ENCODE results near the gene TRIM33. TPM values are rescaled to one million over a fixed set of nuclear protein-coding genes. Genes with fewer than 3 reads are reported as not detected.
A peak's percentile ranks its signal among the peaks of the same experiment; 100 is the strongest.

The TRIM33 gene
- total and polyA plus RNA-seq, 2 of the 13 experiments (the other 11 are each of a cell fraction or from before 2014, with no cell fraction given) = 35.5 to 42.2 TPM

DNA sequence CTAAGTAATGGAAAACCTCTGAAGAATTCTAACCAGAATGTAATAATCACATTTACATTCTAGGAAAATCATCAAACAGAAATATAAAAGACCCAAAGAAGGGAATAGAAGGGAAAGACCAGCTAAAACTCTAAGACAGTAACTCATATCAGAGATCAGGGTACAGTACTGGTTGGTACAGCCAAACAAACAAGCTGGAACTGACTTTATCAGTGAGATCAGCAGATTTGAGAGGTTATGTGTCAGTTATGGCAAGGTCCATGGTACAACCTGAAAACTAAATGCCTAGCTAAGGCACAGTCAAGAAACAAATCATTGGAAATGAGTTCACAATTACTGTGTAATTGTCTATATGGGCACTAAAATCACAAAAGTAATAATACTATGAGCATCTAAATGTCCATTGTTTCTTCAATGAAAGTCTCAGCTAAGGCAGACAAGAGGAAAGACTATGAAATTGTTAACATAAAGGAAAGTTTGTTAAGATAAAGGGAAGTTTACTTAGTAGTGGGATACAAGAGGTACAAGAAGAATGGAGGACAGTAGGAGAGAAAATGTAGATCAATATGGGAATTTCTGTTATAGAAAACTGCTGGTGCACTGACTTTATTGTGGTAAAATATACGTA, 75.8 kb downstream of the TRIM33 start (continued):
- TF ChIP-seq CREB1 (IDR thresholded peaks at IDR 0.05) (no peak), CREB1 (CRISPR knock-in tag; IDR thresholded peaks at IDR 0.05) (0 out of 2 replicates have a peak, but pooled peaks have one; percentile 20), ZFP36L1 (CRISPR knock-in tag; IDR thresholded peaks at IDR 0.05) (no peak), SAP130 (CRISPR knock-in tag; IDR thresholded peaks at IDR 0.05; ENCODE audit: low read depth) (peak; percentile 61), ZKSCAN1 (IDR thresholded peaks at IDR 0.05; ENCODE audit: low read length) (no peak), FOXA3 (CRISPR knock-in tag; IDR thresholded peaks at IDR 0.05) (peak; percentile 60), ZNF570 (CRISPR knock-in tag; IDR thresholded peaks at IDR 0.05; ENCODE audit: borderline replicate concordance) (no peak), EZH2 (conservative IDR thresholded peaks at IDR 0.05; ENCODE audit: low read depth, low read length) (no peak), ZNF616 (CRISPR knock-in tag; IDR thresholded peaks at IDR 0.05; ENCODE audit: low read depth) (no peak), ZNF180 (CRISPR knock-in tag; IDR thresholded peaks at IDR 0.05; ENCODE audit: borderline replicate concordance, low read depth) (no peak), ZFP36L2 (CRISPR knock-in tag; IDR thresholded peaks at IDR 0.05) (no peak), ZSCAN29 (CRISPR knock-in tag; conservative IDR thresholded peaks at IDR 0.05) (no peak), MEF2D (CRISPR knock-in tag; IDR thresholded peaks at IDR 0.05) (no peak)
- TF ChIP-seq, protein P1, sequence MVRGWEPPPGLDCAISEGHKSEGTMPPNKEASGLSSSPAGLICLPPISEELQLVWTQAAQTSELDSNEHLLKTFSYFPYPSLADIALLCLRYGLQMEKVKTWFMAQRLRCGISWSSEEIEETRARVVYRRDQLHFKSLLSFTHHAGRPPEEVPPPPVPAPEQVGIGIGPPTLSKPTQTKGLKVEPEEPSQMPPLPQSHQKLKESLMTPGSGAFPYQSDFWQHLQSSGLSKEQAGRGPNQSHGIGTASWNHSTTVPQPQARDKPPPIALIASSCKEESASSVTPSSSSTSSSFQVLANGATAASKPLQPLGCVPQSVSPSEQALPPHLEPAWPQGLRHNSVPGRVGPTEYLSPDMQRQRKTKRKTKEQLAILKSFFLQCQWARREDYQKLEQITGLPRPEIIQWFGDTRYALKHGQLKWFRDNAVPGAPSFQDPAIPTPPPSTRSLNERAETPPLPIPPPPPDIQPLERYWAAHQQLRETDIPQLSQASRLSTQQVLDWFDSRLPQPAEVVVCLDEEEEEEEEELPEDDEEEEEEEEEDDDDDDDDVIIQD (CRISPR knock-in tag; IDR thresholded peaks at IDR 0.05; ENCODE audit: low read depth) = peak; percentile 47; the same call in 1 of the 2 replicates
- TF ChIP-seq, protein P2, sequence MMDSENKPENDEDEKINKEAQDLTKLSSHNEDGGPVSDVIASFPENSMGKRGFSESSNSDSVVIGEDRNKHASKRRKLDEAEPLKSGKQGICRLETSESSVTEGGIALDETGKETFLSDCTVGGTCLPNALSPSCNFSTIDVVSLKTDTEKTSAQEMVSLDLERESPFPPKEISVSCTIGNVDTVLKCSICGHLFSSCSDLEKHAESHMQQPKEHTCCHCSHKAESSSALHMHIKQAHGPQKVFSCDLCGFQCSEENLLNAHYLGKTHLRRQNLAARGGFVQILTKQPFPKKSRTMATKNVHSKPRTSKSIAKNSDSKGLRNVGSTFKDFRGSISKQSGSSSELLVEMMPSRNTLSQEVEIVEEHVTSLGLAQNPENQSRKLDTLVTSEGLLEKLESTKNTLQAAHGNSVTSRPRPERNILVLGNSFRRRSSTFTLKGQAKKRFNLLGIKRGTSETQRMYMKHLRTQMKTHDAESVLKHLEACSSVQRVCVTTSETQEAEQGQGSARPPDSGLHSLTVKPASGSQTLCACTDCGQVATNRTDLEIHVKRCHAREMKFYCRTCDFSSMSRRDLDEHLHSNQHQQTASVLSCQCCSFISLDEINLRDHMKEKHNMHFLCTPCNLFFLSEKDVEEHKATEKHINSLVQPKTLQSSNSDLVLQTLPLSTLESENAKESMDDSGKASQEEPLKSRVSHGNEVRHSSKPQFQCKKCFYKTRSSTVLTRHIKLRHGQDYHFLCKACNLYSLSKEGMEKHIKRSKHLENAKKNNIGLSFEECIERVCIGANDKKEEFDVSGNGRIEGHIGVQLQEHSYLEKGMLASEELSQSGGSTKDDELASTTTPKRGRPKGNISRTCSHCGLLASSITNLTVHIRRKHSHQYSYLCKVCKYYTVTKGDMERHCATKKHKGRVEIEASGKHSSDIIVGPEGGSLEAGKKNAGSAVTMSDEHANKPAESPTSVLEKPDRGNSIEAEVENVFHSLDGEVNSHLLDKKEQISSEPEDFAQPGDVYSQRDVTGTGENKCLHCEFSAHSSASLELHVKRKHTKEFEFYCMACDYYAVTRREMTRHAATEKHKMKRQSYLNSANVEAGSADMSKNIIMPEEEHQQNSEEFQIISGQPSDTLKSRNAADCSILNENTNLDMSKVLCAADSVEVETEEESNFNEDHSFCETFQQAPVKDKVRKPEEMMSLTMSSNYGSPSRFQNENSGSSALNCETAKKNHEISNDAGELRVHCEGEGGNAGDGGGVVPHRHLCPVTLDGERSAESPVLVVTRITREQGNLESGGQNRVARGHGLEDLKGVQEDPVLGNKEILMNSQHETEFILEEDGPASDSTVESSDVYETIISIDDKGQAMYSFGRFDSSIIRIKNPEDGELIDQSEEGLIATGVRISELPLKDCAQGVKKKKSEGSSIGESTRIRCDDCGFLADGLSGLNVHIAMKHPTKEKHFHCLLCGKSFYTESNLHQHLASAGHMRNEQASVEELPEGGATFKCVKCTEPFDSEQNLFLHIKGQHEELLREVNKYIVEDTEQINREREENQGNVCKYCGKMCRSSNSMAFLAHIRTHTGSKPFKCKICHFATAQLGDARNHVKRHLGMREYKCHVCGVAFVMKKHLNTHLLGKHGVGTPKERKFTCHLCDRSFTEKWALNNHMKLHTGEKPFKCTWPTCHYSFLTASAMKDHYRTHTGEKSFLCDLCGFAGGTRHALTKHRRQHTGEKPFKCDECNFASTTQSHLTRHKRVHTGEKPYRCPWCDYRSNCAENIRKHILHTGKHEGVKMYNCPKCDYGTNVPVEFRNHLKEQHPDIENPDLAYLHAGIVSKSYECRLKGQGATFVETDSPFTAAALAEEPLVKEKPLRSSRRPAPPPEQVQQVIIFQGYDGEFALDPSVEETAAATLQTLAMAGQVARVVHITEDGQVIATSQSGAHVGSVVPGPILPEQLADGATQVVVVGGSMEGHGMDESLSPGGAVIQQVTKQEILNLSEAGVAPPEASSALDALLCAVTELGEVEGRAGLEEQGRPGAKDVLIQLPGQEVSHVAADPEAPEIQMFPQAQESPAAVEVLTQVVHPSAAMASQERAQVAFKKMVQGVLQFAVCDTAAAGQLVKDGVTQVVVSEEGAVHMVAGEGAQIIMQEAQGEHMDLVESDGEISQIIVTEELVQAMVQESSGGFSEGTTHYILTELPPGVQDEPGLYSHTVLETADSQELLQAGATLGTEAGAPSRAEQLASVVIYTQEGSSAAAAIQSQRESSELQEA (CRISPR knock-in tag; IDR thresholded peaks at IDR 0.05; ENCODE audit: not compliant biosample characterization) = no peak
- TF ChIP-seq, protein P3, sequence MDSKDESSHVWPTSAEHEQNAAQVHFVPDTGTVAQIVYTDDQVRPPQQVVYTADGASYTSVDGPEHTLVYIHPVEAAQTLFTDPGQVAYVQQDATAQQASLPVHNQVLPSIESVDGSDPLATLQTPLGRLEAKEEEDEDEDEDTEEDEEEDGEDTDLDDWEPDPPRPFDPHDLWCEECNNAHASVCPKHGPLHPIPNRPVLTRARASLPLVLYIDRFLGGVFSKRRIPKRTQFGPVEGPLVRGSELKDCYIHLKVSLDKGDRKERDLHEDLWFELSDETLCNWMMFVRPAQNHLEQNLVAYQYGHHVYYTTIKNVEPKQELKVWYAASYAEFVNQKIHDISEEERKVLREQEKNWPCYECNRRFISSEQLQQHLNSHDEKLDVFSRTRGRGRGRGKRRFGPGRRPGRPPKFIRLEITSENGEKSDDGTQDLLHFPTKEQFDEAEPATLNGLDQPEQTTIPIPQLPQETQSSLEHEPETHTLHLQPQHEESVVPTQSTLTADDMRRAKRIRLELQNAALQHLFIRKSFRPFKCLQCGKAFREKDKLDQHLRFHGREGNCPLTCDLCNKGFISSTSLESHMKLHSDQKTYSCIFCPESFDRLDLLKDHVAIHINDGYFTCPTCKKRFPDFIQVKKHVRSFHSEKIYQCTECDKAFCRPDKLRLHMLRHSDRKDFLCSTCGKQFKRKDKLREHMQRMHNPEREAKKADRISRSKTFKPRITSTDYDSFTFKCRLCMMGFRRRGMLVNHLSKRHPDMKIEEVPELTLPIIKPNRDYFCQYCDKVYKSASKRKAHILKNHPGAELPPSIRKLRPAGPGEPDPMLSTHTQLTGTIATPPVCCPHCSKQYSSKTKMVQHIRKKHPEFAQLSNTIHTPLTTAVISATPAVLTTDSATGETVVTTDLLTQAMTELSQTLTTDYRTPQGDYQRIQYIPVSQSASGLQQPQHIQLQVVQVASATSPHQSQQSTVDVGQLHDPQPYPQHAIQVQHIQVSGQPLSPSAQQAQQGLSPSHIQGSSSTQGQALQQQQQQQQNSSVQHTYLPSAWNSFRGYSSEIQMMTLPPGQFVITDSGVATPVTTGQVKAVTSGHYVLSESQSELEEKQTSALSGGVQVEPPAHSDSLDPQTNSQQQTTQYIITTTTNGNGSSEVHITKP (CRISPR knock-in tag; IDR thresholded peaks at IDR 0.05; ENCODE audit: low read depth) = no peak
